ENCODE data around the gene CSNK1G2. TPM values are rescaled to one million over a fixed set of nuclear protein-coding genes. Genes with fewer than 3 reads are reported as not detected.

The CSNK1G2 gene
- total RNA-seq, 1 experiment from 2014 or later: 78.0 TPM

DNA sequence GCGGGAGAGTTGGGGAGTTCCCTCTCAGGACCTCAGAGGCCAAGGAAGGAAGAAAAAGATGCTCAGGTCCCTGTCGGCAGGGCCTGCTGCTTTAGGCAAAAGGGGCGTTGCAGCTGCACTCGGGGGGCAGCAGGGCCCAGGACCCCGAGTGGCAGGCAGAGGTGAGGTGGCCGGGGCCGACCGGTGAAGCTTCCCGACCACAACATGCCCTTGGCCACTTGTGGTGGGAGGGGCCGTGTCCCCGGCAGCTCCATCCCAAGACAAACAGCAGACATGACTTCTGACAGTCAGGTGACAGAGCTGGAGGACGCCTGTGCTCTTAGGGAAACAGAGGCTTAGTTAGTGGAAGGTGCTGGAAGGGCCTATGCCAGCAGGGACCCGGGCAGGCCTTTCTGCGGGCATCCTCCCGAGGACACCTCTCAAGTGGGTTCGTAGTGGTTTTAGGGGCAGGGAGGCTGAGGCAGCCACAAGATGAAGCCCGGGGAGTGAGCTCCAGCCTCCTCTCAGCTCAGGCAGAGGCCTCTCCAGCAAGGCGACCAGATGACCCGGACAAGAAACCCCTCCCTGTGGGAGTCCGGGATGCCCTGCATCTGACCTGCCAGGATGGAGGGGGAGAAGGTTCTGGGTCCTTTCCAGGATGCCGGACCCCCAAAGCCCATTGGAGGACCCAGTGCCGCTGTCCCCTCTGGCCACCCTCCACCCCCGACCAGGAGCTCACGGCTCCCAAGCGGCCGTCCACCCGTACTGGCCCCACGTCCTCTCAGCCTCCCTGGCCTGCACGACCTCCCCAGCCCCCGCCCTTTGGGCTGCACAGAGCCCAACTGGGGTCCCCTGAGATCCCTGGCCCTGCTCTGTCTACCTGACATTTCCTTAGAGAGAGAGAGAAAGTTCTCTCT is 50.3 kb downstream of the CSNK1G2 start:
- Histone ChIP-seq H3K27me3 (no peaks in the 10 kb centered on the region), H3K4me1 (no peaks in the 10 kb centered on the region), H3K9me3 (replicated peaks) (0 out of 2 replicates have a peak, but pooled peaks cover 2% of the 10 kb centered on the region), H3K4me3 (no peak overlapping the region), H3K27ac (no peak overlapping the region), H3K36me3 (peaks cover 1% of the 10 kb centered on the region; the same call in 1 of the 2 replicates)
- DNase-seq: no peak

DNA sequence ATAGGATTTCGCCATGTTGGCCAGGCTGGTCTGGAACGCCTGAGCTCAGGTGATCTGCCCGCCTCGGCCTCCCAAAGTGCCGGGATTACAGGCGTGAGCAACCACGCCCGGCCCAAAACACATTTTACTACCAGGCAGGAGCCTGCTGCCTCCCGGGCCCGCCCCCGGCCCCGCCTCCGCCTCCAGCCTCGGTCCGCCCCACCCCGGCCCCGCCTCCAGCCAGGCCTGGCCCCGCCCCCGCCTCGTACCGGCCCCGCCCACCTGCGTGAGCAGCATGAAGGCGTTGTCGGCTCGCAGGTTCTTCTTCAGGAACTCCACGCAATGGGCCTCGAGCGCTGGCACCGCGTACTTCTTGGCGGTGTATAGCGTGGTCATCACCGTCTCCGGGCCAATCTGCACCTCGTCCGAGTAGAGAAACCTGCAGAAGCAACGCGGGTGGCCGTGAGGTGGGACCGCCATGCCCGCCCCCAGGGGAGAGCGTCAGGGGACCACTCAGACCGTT is 51.8 kb downstream of the CSNK1G2 start:
- no peak overlapping the region for H3K27ac ChIP-seq
- H3K4me3 ChIP-seq: no peak overlapping the region
- no peaks in the 10 kb centered on the region for H3K36me3 ChIP-seq
- no peak for DNase-seq
- no peaks in the 10 kb centered on the region for H3K4me1 ChIP-seq
- 0 out of 2 replicates have a peak, but pooled peaks cover 2% of the 10 kb centered on the region for H3K9me3 ChIP-seq (replicated peaks)
- no peaks in the 10 kb centered on the region for H3K27me3 ChIP-seq

DNA sequence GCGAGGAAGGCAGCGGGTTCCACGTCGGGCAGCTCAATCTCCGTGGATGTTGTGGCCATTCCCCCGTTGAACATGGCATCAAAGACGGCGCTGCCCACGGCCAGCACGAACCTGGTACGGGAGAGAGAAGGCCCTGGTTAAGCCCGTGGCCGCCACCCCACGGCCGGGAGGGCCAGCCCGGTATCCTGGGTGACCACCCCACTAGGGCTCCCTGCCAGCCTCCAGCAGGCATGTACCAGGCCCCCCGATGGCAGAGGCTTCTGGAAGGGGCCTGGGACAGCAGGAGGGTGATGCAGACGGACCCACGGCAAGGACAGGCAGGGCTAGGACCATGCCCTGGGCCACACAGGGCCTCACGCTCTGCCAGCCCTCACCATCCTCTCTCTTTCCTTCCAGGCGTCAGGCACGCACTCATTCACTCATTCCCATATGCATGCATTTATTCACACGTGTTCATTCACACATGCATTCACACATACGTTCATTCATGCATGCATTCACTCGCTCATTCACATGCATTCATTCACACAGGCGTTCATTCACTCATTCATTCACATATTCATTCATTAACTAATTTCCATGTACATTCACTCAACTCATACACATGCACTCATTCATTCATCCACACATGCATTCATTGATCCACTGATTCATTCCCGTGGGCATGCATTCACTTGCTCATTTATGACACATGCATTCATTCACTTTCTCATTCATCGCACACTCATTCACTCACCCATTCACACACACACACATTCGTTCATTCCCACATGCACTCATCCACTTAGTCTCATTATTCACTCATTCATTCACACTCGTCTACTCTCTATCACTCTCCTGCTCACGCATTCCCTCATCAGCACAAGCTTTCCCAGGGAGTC is 56.6 kb downstream of the CSNK1G2 start:
- no peak for DNase-seq
- H3K36me3 ChIP-seq: no peaks in the 10 kb centered on the region
- no peaks in the 10 kb centered on the region for H3K4me1 ChIP-seq
- 0 out of 2 replicates have a peak, but pooled peaks cover 2% of the 10 kb centered on the region for H3K9me3 ChIP-seq (replicated peaks)
- no peak overlapping the region for H3K27ac ChIP-seq
- H3K4me3 ChIP-seq: no peak overlapping the region
- H3K27me3 ChIP-seq: no peaks in the 10 kb centered on the region

DNA sequence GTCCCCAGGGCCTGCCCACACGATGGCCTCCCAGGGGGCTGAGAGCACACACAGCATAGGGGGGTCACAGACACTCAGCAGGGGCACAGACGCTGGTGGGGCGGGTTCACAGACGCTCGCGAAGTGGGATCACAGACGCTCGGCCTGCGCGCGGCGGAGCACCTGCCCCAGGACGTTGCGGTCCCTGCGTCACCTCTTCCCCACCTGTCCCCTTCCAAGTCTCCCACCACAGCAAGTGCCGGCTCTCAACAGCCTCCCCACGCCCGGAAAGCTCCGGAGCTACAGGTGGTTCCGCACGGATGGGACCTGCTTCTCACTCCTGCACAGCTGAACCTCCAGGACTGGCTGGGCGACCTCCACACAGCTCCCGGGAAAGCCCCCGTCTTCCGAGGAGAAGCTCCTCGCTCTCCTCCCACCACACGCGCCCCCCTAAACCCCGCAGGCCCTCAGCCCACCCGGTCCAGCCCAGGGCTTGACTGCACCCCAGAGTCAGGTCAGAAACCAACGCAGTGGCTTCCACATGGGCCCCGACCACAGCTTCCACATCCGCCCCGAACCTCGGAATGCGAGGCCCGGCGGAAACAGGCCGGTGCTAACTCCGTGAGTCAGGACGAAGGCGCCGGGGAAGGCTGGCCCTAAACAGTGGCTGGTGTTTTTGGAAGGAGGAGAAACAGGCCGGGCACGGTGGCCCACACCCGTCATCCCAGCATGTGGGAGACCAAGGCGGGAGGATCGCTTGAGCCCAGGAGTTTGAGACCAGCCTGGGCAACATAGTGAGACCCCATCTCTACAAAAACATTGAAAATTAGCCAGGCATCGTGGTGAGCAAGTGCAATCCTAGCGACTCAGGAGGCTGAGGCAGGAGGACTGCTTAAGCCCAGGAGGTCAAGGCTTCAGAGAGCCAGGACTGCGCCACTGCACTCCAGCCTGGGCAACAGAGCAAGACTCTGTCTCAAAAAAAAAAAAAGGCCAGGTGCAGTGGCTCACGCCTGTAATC is 58.0 kb downstream of the CSNK1G2 start:
- H3K4me3 ChIP-seq: no peak overlapping the region
- no peak overlapping the region for H3K27ac ChIP-seq
- H3K9me3 ChIP-seq (replicated peaks): 0 out of 2 replicates have a peak, but pooled peaks cover 2% of the 10 kb centered on the region
- no peaks in the 10 kb centered on the region for H3K27me3 ChIP-seq
- DNase-seq: no peak
- H3K4me1 ChIP-seq: no peaks in the 10 kb centered on the region
- H3K36me3 ChIP-seq: no peaks in the 10 kb centered on the region

DNA sequence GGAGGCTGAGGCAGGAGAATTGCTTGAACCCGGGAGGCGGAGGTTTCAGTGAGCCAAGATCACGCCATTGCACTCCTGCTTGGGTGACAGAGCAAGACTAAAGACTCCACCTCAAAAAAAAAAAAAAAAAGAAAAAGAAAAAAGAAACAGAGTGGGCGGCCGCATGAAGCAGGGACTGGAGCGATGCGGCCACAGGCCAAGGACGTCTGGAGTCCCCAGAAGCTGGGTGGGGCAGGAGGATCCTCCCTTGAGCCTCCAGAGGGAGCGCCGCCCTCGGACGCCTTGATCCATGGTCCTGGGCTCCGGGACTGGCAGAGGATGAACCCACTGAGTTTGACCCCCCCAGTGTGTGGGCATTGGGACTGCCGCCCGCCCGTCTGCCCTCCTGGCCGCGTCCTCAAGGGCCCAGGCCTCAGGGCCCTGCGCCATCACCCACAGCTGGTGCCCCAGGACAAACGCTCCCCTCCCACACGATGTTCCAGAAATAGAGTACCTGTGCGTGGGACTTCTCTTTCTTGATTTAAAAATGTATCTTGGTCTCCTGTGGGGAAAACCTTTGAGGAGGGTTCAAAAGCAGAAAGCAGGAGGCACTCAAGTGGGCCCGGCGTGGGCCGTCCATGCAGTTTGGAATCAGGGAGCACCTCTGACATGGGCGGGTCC is 59.0 kb downstream of the CSNK1G2 start:
- Histone ChIP-seq H3K4me3 (no peak overlapping the region), H3K27ac (no peak overlapping the region), H3K27me3 (no peaks in the 10 kb centered on the region), H3K4me1 (no peaks in the 10 kb centered on the region), H3K9me3 (replicated peaks) (0 out of 2 replicates have a peak, but pooled peaks cover 2% of the 10 kb centered on the region), H3K36me3 (no peaks in the 10 kb centered on the region)
- DNase-seq: no peak

DNA sequence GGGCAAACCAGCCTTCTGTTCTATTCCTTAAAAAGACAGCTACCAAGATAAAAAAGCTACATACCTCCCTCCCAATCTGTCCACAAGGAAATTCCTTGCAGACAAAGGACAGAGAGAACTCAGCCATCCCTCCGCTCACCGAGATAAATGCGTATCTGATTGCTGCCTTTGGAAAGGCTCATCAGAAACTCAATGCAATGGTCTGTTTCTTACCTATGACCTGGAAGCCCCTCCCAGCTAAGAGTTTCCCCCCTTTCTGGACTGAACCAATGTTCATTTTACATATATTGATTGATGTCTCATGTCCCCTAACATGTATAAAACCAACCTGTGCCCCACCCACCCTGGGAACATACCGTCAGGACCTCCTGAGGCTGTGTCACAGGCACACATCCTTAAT is 62.9 kb downstream of the CSNK1G2 start:
- Histone ChIP-seq H3K4me3 (no peak overlapping the region), H3K4me1 (no peaks in the 10 kb centered on the region), H3K36me3 (no peaks in the 10 kb centered on the region), H3K9me3 (replicated peaks) (no peaks in the 10 kb centered on the region), H3K27me3 (no peaks in the 10 kb centered on the region), H3K27ac (no peak overlapping the region)
- DNase-seq: no peak

DNA sequence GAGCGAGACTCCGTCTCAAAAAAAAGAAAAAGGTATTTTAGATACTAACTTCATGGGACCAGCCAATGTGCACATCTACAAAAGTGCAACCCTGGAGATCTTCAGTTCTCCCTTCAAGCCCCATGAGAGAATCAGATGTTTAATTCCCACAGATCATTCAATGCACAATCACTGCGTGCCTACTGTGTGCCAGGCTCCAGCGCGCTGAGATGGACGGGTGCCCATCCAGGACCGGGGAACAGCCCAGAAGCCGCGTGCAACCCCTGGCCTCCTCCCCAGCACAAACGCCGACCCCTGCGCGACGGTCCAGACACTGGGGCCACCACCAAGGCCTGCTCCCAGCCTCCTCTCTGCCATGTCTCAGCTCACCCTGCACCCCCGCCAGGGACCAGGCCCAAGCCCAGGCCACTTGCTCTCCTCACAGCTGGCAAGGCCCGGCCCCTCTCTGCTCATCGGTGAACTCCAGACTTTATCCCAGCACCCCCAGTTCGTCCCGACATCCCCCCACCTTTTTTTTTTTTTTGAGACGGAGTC is 69.2 kb downstream of the CSNK1G2 start:
- Histone ChIP-seq H3K27me3 (no peaks in the 10 kb centered on the region), H3K4me1 (no peaks in the 10 kb centered on the region), H3K27ac (no peak overlapping the region), H3K36me3 (no peaks in the 10 kb centered on the region), H3K4me3 (no peak overlapping the region), H3K9me3 (replicated peaks) (no peaks in the 10 kb centered on the region)
- DNase-seq: no peak

DNA sequence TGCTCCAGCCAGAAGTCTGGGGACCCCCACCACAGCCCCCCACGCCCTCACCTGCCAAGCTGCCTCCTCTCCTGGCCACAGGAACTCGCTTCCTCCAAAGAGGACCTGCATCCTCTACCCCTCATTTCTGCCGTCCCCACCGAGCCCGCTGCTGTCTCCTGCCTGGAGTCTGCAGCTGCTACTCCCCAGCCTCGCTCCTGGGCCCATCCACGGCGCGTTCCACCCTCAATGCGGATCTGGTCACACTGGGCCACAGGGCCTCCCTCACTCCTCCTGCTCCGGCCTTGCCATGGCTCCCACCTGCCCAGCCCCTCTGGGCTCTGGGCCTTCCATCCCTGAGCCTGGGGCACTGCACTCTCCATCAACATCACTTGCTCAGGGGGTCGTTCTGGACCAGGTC is 70.2 kb downstream of the CSNK1G2 start:
- Histone ChIP-seq H3K27me3 (no peaks in the 10 kb centered on the region), H3K4me1 (no peaks in the 10 kb centered on the region)

DNA sequence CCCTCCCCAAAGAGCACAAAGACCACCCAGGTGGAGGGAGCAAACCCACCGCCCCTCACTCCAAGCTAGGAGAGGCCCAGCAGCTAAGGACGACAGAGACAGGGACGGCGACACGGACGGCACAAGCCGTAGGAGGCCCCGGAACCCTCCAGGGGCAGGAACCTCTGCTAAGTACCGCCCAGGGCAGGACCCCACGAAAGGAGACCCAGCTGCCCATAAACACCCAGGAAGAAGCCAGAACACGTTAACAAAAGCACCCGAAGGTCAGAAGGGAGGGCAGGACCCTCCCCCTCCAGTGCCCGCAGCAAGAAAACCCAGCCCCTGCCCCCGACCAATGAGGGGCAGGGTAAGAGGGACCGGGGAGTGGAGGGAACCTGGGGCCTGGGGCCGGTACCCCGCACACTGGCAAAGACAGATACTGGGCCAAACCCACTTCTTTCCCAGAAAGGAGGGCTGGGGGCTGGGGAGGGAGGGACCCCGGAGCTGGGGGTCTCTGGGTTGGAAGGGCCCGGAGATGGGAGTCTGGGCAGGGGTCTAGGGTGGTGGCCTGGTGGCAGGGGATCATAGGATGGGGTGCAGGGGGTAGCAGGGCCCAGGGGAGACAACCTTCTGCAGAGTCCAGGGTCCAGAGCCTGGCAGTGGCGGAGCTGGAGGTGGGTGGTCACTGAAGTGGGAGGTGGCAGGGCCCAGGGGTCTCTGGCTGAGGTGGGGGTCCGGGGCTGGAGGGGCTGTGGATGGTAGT is 72.1 kb downstream of the CSNK1G2 start:
- DNase-seq: no peak
- H3K4me3 ChIP-seq: no peak overlapping the region
- H3K9me3 ChIP-seq (replicated peaks): no peaks in the 10 kb centered on the region
- no peaks in the 10 kb centered on the region for H3K27me3 ChIP-seq
- no peak overlapping the region for H3K27ac ChIP-seq
- no peaks in the 10 kb centered on the region for H3K4me1 ChIP-seq
- no peaks in the 10 kb centered on the region for H3K36me3 ChIP-seq

More for the DNA sequence above, 70.2 kb downstream of the CSNK1G2 start:
- Histone ChIP-seq H3K9me3 (replicated peaks) (no peaks in the 10 kb centered on the region), H3K36me3 (no peaks in the 10 kb centered on the region), H3K4me3 (no peak overlapping the region), H3K27ac (no peak overlapping the region)
- no peak for DNase-seq

DNA sequence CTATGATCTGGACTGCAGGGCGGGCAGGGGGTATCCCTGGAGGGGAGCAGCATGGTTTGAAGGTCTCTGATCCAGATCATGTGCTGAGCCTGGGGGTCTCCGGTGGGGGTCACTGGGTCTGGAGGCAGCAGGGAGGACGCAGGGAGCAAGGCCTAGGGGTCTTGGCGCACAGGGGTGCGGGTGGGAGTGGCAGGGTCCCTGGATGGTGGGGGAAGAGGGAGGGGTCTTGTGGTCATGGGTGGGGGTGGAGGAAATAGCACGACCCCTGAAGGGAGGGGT is 72.7 kb downstream of the CSNK1G2 start:
- Histone ChIP-seq H3K4me1 (no peaks in the 10 kb centered on the region), H3K9me3 (replicated peaks) (no peaks in the 10 kb centered on the region), H3K36me3 (no peaks in the 10 kb centered on the region), H3K4me3 (no peak overlapping the region), H3K27me3 (no peaks in the 10 kb centered on the region), H3K27ac (no peak overlapping the region)
- no peak for DNase-seq

DNA sequence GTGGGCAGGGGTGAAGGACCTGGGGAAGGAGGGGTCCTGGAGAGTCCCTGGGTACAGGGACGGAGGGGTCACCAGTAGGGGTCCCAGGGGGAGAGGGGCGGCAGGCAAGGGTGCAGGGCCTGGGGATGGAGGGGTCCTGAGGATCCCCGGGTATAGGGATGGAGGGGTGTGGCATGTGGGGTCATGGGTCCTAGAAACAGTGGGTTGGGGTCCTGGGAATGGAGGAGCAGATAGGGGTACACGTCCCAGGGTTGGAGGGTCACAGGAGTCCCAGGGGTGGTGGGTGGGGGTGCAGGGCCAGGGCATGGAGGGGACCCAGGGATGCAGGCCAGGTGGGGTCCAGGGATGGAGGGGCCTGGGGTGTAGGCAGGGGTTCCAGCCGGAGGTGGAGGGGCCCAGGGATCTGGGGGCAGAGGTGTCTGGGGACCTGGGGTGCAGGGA is 73.2 kb downstream of the CSNK1G2 start:
- no peak overlapping the region for H3K27ac ChIP-seq

DNA sequence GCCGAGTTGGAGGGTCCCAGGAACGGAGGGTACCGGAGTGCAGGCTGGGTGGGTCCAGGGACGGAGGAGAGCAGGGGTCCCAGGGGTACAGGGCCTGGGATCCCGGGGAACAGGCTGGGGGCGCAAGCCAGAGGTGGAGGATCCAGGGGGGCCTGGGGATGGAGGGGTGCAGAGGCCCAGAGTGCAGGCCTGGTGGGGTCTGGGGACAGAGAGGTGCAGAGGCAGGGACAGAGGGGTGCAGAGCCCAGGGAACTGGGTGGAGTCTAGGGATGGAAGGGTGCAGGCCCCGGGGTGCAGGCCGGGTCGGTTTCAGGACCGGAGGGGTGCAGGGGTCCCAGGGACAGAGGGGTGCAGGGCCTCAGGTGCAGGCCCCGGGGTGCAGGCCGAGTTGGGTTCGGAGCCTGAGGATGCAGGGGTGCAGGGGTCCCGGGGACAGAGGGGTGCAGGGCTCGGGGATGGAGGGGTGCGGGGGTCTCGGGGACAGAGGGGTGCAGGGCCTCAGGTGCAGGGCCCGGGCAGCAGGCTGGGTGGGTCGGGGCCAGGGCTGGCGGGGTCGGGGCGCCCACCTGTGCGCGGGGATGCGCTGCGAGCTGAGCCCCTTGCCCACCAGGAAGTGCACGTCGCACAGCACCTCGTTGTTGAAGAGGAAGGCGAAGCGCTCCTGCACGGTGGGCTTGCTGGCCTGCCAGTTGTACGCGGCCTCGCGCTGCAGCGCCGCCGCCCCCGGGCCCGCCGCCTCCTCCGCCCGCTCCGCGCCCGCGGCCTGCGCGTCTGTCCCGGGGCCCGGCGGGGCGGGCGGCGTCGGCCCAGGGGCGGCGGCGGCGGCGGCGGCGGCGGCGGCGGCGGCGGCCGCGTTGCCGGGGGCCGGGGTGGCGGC is 74.0 kb downstream of the CSNK1G2 start:
- Histone ChIP-seq H3K36me3 (no peaks in the 10 kb centered on the region), H3K4me3 (peak overlapping the region; percentile 57), H3K27ac (no peak overlapping the region), H3K4me1 (no peaks in the 10 kb centered on the region), H3K27me3 (no peaks in the 10 kb centered on the region), H3K9me3 (replicated peaks) (no peaks in the 10 kb centered on the region)
- DNase-seq: peak; percentile 29 to 36

More for the DNA sequence above, 73.2 kb downstream of the CSNK1G2 start:
- no peak for DNase-seq
- H3K27me3 ChIP-seq: no peaks in the 10 kb centered on the region
- H3K9me3 ChIP-seq (replicated peaks): no peaks in the 10 kb centered on the region
- H3K4me1 ChIP-seq: no peaks in the 10 kb centered on the region
- H3K36me3 ChIP-seq: no peaks in the 10 kb centered on the region
- no peak overlapping the region for H3K4me3 ChIP-seq
